GM12872 (cell line): Measurements from ENCODE around the gene DIPK2A.
A peak's percentile ranks its signal among the peaks of the same experiment; 100 is the strongest.

Experiments used
- CTCF ChIP-seq: IDR thresholded peaks from 3 replicates; pipeline ENCODE4 v1.5.1; 2011; ENCODE audit warnings: low read depth, mild to moderate bottlenecking, low read length, moderate library complexity; ENCODE audit not compliant: insufficient read depth

Gene DIPK2A

DNA sequence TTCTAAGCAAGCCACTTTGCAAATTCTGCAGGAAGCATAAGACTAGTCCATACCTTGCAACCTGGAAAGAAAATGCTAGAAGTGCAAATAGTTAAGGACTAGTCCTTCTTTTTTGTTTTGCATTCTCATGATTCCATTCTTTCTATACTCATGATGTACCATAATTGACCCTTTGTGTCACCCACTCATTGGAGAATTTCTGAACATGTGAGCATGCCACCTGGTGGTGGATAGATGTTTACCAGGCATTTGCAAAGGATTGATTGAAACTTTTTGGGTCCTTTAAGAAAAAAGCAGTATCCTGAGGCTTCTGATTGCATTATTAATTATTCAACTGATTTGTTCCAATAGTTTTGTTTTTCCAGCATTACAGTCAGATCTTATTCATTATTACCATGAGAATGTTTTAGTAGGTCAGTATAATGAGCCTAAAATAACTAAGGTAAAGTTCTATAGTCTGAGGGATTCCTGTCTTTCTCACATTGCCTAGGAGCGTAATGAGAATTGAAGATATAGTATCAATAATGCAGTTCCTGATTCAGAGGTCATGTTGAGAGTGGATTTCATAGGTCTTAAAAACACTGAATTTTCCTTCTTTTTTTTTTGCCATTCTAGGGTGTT is 20.2 kb upstream of the DIPK2A start:
- TF ChIP-seq CTCF: peak; percentile 68

- peak; percentile 28; the same call in 1 of the 3 replicates for TF ChIP-seq CTCF
These were observed 19.0 kb upstream of the DIPK2A start for GRCh38 chr3:143952569-143953072.

DNA sequence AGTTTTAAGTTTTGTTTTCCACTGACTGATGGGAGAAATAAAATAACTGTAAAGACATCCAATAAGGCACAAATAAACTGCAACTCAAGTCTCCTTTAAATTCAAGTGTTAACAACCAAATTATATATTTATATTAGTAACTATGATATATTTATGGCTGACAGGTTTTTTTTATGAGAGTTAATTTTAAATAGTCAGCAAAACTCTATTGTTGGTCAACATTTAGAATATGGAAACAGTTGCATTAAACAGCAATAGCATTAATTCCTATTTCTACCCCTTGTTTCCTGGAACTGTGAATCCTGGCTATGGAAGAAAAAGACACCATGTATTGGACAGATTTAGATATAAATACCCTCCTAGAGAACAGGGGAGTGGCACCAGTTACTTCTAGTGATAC is 16.5 kb upstream of the DIPK2A start:
- no peak for TF ChIP-seq CTCF

- TF ChIP-seq CTCF: no peak
These were observed 14.8 kb upstream of the DIPK2A start for GRCh38 chr3:143956838-143957237.

- TF ChIP-seq CTCF: no peak
These were observed 14.2 kb upstream of the DIPK2A start for GRCh38 chr3:143957453-143957852.

DNA sequence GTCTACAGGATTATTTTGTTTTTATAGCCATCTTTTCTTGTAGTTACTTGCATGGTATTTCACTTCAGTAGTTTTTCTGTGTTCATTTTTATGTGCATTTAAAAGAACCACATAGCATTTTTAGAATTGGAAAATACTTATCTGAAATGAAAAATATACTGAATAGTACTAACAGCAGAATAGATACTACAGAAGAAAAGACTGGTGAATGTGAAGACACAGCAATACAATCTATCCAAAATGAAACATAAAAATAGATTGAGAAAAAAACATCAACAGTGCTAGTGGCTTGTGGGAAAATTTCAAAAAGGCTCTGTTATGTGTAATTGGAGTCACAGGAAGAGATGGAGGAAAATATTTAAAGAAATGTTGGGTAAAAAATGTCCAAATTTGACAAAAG is 12.7 kb upstream of the DIPK2A start:
- TF ChIP-seq CTCF: no peak

DNA sequence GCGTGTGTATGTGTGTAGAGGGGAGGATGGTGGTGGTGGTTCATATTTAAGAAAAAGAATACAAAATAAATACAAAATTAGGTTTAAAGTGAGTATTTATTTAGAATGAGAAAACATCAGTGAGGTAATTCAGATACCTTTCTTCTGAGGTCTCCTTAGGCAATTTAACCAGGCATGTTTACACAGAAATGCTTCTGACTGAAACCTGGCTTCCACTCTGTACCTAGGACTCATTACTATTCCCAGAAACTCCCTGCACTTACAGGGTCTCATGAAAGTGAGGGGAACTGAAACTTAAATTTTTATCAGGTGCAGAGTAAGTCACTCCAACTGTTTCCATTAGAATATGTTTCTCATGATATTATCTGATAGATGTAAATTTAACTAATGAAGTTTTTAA is 10.3 kb upstream of the DIPK2A start:
- TF ChIP-seq CTCF: no peak

GRCh38 chr3:143963946-143964345 is 7.7 kb upstream of the DIPK2A start:
- TF ChIP-seq CTCF: no peak
